Ovary (tissue), 3 donors: ENCODE data around the gene HPCAL1.

ENCODE experiments used
- POLR2A ChIP-seq: fragments of 450-650 bp; IDR thresholded peaks from one replicate; pipeline ENCODE4 v1.6.1; 2017; ENCODE audit warnings: antibody characterized with exemption, mild to moderate bottlenecking, moderate library complexity
- TF ChIP-seq, protein P1 (sequence below), 3 donors: fragments of 450-650 bp in 2 of 3; fragments of 200-600 bp in 1 of 3; IDR thresholded peaks; one replicate each; pipeline versions ENCODE4 v1.5.1 to v1.8.0; 2016 to 2022; ENCODE audit warnings: antibody characterized with exemption in 3 of 3, mild to moderate bottlenecking in 1 of 3
- donor health status: DM: no; HTN: no; CAD: no.

GRCh38 chr2:10353931-10354330 lies 51.2 kb downstream of the HPCAL1 start:
- TF ChIP-seq, protein P1, sequence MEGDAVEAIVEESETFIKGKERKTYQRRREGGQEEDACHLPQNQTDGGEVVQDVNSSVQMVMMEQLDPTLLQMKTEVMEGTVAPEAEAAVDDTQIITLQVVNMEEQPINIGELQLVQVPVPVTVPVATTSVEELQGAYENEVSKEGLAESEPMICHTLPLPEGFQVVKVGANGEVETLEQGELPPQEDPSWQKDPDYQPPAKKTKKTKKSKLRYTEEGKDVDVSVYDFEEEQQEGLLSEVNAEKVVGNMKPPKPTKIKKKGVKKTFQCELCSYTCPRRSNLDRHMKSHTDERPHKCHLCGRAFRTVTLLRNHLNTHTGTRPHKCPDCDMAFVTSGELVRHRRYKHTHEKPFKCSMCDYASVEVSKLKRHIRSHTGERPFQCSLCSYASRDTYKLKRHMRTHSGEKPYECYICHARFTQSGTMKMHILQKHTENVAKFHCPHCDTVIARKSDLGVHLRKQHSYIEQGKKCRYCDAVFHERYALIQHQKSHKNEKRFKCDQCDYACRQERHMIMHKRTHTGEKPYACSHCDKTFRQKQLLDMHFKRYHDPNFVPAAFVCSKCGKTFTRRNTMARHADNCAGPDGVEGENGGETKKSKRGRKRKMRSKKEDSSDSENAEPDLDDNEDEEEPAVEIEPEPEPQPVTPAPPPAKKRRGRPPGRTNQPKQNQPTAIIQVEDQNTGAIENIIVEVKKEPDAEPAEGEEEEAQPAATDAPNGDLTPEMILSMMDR (IDR thresholded peaks at IDR 0.05) = no peak
- TF ChIP-seq POLR2A = no peak
